Activated T-helper 1 cell treated with anti-CD3 and anti-CD28 coated beads, Interleukin-12 subunit alpha, Interleukin-12 subunit beta, Interleukin-2, Interleukin-4 antibody, amounts not matched to agents 30 ng/mL and 10 ng/mL and 1 ng/mL, durations not matched to agents 14 hours and 24 hours and 36 hours (primary cell): Measurements from ENCODE around the gene SUPT16H. TPM values are rescaled to one million over a fixed set of nuclear protein-coding genes. Genes with fewer than 3 reads are reported as not detected.
A peak's percentile ranks its signal among the peaks of the same experiment; 100 is the strongest.

Experiments used
- DNase-seq: peaks from one replicate; pipeline ENCODE4 v3.0.0; 2021; ENCODE audit warnings: low spot score
- H3K27ac Mint-ChIP-seq: one replicate; pipeline ENCODE4 v1.8.0; 2021; ENCODE audit warnings: mild to moderate bottlenecking, mixed read lengths
- H3K27me3 Mint-ChIP-seq: one replicate; pipeline ENCODE4 v1.8.0; 2022; ENCODE audit warnings: mild to moderate bottlenecking, moderate library complexity, mixed read lengths; ENCODE audit not compliant: insufficient read depth
- H3K36me3 Mint-ChIP-seq: one replicate; pipeline ENCODE4 v1.8.0; 2021; ENCODE audit warnings: low read depth, mixed read lengths
- H3K4me1 Mint-ChIP-seq: one replicate; pipeline ENCODE4 v1.8.0; 2021; ENCODE audit warnings: low read depth, mixed read lengths
- H3K4me3 Mint-ChIP-seq: one replicate; pipeline ENCODE4 v1.8.0; 2021; ENCODE audit warnings: mild to moderate bottlenecking, moderate library complexity, mixed read lengths
- H3K9me3 Mint-ChIP-seq: one replicate; pipeline ENCODE4 v1.8.0; 2021; ENCODE audit warnings: mixed read lengths
- intact Hi-C: fragments of 100-400 bp; cut with micrococcal nuclease; formaldehyde crosslinking; loops from one replicate; pipeline ENCODE4 v1.15.1; 2024
- total RNA-seq: library from RNA; stranded (reverse); gene quantifications from 2 replicates; pipeline ENCODE4 v1.2.3, GENCODE V29; 2022

Gene SUPT16H
- total RNA-seq, result 162 and 166 TPM in 2 replicates

DNA sequence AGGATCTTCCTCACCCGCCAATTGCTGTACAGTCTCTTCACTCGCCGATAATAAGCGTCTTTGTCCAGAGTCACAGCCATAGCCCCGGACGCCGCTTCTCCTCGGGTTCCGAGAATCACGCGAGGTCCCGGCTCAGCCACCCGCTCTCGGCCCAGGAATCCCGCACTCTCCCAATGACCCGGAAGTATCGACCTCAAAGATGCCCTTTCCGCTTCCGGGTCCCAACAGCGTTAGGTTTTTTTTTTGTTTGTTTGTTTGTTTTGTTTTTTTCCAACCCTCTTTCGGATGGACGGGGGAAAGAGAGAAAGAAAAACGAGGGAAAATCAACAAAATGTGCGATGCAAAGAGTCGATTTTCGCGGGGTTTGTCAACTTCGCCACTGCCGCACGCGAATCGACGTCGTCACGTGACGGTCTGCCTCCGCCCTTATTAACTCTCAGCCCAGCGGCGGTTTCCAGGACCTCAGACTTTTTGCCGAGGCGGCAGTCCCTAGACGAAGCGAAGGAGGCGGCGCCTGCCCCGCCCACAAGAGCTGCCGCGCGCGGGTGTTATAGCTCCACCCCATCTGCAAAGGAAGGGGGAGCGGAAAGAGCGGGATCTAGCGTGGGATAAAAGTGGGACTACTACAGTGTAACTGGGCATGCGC, at the start of gene SUPT16H:
Gene SUPT16H (minus strand): TSS at position 172 of the 646 bp plus-strand sequence. CDS start 92 bp downstream, at position 80.
- intact Hi-C loops, result loop anchor here (1.0 to 5.0 kb wide), 12 partner anchors 30 to 1213 kb away; partner anchors contain the start of genes ABHD4, CHD8, HNRNPC and METTL3
- Mint-ChIP-seq H3K27me3 (no peaks in the 10 kb centered on the region), H3K36me3 (peaks cover 27% of the 10 kb centered on the region)

DNA sequence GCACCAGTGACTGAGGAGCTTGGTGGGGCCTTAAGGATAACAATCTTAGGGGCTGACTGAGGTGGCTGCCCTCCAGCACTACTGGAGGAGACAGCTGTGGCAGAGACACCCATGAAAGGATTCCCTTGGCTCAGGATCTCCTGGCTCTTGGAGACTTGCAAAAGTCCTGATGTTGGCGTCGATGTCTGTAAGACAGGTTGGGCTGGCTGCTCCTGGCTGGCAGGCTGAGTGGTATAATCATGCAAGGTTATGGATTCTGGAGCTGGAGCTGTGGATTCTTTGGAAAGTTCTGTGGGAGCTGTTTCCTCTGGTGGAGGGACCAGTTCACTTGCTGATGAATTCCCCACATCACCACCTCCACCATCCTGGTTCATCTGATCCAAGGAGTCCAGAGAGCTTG, 47.3 kb upstream of the SUPT16H start:
- Mint-ChIP-seq H3K9me3 (no peaks in the 10 kb centered on the region), H3K4me3 (no peak overlapping the region), H3K27me3 (no peaks in the 10 kb centered on the region), H3K36me3 (peaks cover 49% of the 10 kb centered on the region), H3K27ac (no peak overlapping the region), H3K4me1 (peaks cover 25% of the 10 kb centered on the region)
- intact Hi-C loops, result no loop called here
- DNase-seq, result no peak

More for the DNA sequence above, at the start of gene SUPT16H:
- H3K4me1 Mint-ChIP-seq, result peaks cover 40% of the 10 kb centered on the region
- H3K27ac Mint-ChIP-seq, result peak within 1 kb of the TSS; percentile 100
- H3K9me3 Mint-ChIP-seq, result no peaks in the 10 kb centered on the region
- peak within 1 kb of the TSS; percentile 96 for H3K4me3 Mint-ChIP-seq
- peak; percentile 92 for DNase-seq

DNA sequence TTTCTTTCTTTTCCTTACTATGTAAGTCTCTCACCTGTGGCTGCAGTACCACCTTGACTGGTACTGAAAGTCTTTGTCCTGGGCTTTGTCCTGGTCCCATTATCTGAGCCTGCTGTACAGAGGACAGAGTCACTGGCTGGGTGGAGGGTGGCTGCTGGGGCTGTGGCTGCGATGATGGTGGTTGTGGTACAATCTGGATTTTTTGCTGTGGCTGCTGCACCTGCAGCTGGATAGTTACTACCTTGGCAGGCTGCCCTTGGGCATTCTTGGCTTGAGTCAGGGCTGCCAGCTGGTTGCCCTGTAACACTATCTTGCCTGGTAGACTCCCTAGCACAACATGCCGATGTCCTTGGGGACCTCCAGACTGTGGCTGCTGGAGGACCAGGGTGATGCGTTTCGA, 45.1 kb upstream of the SUPT16H start:
- H3K27me3 Mint-ChIP-seq, result no peaks in the 10 kb centered on the region
- H3K4me3 Mint-ChIP-seq, result no peak overlapping the region
- peaks cover 6% of the 10 kb centered on the region for H3K4me1 Mint-ChIP-seq

DNA sequence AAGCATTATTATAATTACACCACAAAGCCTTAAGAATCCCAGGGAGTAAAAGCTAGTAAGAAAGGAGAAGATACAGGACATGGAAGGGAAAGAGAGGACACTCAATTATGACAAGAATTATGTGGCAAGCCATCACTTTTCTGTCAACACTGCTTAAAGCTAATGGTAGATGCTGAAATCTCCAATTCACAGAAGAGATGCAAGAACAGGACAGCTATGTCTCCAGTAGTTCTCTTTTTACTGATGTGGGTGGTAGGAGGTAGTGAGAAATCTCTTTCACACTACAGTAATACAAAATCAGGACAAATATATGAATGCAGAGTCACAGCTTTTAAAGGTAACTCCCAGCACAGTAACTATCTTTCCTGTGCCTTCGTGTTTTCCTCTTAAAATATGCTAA, 42.9 kb upstream of the SUPT16H start:
- peaks cover 64% of the 10 kb centered on the region for H3K36me3 Mint-ChIP-seq
- no peaks in the 10 kb centered on the region for H3K27me3 Mint-ChIP-seq
- no peak for DNase-seq
- H3K9me3 Mint-ChIP-seq, result no peaks in the 10 kb centered on the region
- intact Hi-C loops, result no loop called here
- H3K4me3 Mint-ChIP-seq, result no peak overlapping the region
- no peaks in the 10 kb centered on the region for H3K4me1 Mint-ChIP-seq
- no peak overlapping the region for H3K27ac Mint-ChIP-seq

More for the DNA sequence above, 45.1 kb upstream of the SUPT16H start:
- DNase-seq, result no peak
- Mint-ChIP-seq H3K36me3 (peaks cover 60% of the 10 kb centered on the region), H3K9me3 (no peaks in the 10 kb centered on the region), H3K27ac (no peak overlapping the region)
- intact Hi-C loops, result no loop called here

DNA sequence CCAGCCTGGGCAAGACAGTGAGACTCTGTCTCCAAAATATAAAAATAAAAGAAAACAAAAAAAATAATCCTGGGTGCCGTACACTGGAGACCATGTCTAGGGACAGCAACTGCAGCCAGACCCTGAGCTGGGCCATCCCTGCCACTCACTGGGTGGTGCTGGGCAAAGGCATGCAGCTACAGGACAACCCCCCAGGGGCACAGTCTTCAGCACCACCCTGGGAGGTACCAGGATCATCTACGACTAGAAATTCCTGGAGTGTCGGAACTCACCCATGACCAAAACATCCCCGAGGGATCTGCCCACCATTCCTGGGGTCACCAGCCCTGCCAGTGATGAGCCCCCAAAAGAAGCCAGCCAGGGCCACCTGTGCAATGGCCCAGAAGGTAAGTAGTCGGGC, 35.7 kb upstream of the SUPT16H start:
- peaks cover 37% of the 10 kb centered on the region for H3K36me3 Mint-ChIP-seq
- H3K27me3 Mint-ChIP-seq, result no peaks in the 10 kb centered on the region
- H3K4me1 Mint-ChIP-seq, result peaks cover 9% of the 10 kb centered on the region
- no peak overlapping the region for H3K27ac Mint-ChIP-seq
- H3K9me3 Mint-ChIP-seq, result no peaks in the 10 kb centered on the region
- H3K4me3 Mint-ChIP-seq, result no peak overlapping the region
- no peak for DNase-seq
- intact Hi-C loops, result no loop called here

DNA sequence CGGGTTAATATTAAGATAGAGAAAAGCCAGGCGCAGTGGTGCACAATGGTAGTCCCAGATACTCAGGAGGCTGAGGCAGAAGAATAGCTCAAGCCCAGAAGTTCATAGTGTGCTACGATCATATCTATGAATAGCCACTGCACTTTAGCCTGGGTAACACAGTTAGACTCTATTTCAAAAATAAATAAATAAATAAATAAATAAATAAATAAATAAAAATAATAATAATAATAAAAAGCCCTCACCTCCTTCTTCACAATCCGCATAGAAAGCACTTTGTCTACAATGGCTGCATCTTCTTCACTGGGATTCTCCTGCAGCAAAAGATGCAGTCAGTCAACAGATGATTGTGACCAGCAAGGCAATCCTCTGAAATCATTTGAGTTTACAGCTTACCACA, 31.5 kb upstream of the SUPT16H start:
- no peak for DNase-seq
- H3K27ac Mint-ChIP-seq, result peak overlapping the region; percentile 92
- H3K4me1 Mint-ChIP-seq, result peaks cover 26% of the 10 kb centered on the region
- no peaks in the 10 kb centered on the region for H3K27me3 Mint-ChIP-seq
- intact Hi-C loops, result no loop called here
- H3K36me3 Mint-ChIP-seq, result peaks cover 48% of the 10 kb centered on the region
- H3K9me3 Mint-ChIP-seq, result no peaks in the 10 kb centered on the region
- H3K4me3 Mint-ChIP-seq, result no peak overlapping the region

DNA sequence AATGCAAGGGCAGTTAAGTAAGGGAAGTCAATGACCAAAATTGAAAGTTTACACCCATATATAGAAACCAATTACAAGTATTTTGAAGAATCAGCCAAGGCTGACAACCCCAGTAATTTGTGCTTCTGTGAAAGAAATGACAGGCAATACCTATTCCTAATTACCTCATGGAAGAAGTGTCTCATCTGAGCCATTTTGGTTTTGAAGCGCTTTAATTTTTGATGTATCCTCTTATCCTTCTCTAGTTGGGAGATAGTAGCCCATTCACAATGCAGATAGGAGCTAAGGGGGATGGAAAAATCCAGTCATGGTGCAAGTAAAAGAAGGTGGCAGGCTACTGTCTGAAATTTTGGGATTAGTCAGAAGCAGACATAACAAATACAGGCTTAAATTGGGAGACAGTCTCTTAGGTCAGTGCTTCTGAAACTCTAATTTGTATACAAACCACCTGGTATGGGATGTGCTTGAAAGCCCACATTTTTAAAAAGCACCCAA, 30.4 kb upstream of the SUPT16H start:
- intact Hi-C loops, result loop anchor here (1.0 kb wide), 8 partner anchors 23 to 150 kb away; partner anchors contain the start of genes CHD8, METTL3, SUPT16H and TOX4
- Mint-ChIP-seq H3K4me3 (peak overlapping the region; percentile 19), H3K27me3 (no peaks in the 10 kb centered on the region), H3K4me1 (peaks cover 26% of the 10 kb centered on the region), H3K36me3 (peaks cover 54% of the 10 kb centered on the region), H3K9me3 (no peaks in the 10 kb centered on the region), H3K27ac (peak overlapping the region; percentile 92)
- DNase-seq, result no peak

DNA sequence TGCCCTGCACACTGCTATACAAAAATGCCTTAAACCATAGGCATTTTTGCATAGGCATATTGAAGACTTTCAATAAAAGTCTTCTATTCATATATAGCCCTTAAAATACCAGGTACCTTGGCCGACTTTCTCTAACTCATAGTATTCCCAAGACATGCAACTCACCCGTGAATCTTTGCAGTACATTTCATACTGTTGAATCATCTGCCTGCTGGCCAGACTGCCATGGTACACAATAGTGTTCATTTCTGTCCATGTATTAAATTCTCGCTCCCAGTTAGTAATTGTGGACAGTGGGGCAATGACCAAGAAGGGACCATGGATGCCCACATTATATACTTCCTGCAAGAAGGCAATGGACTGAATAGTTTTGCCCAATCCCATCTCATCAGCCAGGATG, 24.3 kb upstream of the SUPT16H start:
- no peak overlapping the region for H3K27ac Mint-ChIP-seq
- intact Hi-C loops, result no loop called here
- H3K4me1 Mint-ChIP-seq, result peaks cover 5% of the 10 kb centered on the region
- no peak overlapping the region for H3K4me3 Mint-ChIP-seq
- H3K9me3 Mint-ChIP-seq, result no peaks in the 10 kb centered on the region
- no peaks in the 10 kb centered on the region for H3K27me3 Mint-ChIP-seq
- H3K36me3 Mint-ChIP-seq, result peaks cover 68% of the 10 kb centered on the region
- no peak for DNase-seq

DNA sequence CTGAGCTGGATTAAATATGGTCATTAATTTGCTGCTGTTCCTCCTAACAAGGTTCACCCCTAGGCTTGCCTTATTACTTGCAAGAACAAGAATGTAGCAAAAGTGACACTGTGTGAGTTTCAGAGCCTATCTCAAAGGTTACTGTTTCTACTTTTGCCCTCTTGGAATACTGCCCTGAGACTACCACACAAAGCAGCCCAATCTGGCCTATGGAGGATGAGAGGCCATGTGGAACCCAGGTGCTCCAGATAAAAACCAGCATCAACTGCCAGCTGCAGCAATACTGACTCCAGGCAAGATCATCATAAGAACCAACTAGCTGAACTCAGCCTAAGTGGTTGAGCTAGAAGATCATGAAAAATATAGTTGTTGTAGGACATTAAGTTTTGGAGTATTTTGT, 22.4 kb upstream of the SUPT16H start:
- DNase-seq, result no peak
- peaks cover 69% of the 10 kb centered on the region for H3K36me3 Mint-ChIP-seq
- H3K27me3 Mint-ChIP-seq, result no peaks in the 10 kb centered on the region
- H3K4me3 Mint-ChIP-seq, result no peak overlapping the region
- H3K9me3 Mint-ChIP-seq, result no peaks in the 10 kb centered on the region
- H3K4me1 Mint-ChIP-seq, result no peaks in the 10 kb centered on the region
- H3K27ac Mint-ChIP-seq, result no peak overlapping the region
- intact Hi-C loops, result no loop called here

DNA sequence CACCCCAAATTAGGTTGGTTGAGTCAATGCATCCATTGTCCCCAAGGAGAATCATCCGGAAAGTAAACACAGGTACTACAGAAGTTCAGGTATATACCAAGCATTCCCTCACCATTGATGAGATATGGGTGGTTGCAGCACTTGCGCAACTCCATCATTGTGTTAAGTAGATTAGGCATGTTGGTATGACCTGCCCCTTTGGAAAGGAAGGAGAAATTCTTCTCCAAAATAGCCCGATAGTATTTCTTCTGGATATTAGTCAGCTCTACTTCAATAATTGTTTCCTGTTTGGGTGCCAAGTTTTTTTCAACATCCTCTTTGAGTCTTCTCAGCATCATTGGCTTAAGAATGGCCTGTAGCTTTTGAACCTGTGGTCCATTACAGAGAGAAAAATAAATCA, 21.3 kb upstream of the SUPT16H start:
- no peaks in the 10 kb centered on the region for H3K9me3 Mint-ChIP-seq
- H3K27me3 Mint-ChIP-seq, result no peaks in the 10 kb centered on the region
- no peak overlapping the region for H3K4me3 Mint-ChIP-seq
- H3K27ac Mint-ChIP-seq, result no peak overlapping the region
- H3K4me1 Mint-ChIP-seq, result no peaks in the 10 kb centered on the region
- intact Hi-C loops, result no loop called here
- DNase-seq, result no peak
- peaks cover 68% of the 10 kb centered on the region for H3K36me3 Mint-ChIP-seq

DNA sequence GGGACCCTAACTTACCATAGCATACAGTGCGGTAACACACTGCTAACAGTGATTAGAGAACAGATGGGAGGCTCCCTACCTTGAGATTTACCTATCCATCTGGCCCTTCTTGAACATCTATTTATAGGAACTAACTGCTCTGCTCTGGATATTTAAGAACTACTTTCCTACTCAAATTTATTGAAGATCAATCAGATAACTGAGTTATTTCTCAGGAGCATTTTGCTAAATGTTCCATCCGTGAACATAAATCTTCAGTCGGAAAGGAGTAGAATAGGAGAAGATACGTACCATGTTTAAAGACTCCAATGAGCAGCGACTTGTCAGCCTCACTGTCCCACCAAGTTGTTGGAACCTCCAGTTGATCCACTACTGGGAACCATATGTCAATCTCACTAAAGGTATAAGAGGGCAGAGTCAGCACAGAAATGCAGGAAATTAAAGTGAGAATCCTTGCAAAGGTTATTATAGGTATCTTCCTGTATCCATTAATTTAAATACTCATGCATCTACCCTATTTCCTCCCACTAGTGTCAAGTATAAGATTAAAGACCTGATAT, 15.6 kb upstream of the SUPT16H start:
- no peak overlapping the region for H3K27ac Mint-ChIP-seq
- no peaks in the 10 kb centered on the region for H3K27me3 Mint-ChIP-seq
- intact Hi-C loops, result no loop called here
- H3K4me3 Mint-ChIP-seq, result no peak overlapping the region
- DNase-seq, result no peak
- H3K9me3 Mint-ChIP-seq, result no peaks in the 10 kb centered on the region
- peaks cover 62% of the 10 kb centered on the region for H3K36me3 Mint-ChIP-seq
- H3K4me1 Mint-ChIP-seq, result no peaks in the 10 kb centered on the region

DNA sequence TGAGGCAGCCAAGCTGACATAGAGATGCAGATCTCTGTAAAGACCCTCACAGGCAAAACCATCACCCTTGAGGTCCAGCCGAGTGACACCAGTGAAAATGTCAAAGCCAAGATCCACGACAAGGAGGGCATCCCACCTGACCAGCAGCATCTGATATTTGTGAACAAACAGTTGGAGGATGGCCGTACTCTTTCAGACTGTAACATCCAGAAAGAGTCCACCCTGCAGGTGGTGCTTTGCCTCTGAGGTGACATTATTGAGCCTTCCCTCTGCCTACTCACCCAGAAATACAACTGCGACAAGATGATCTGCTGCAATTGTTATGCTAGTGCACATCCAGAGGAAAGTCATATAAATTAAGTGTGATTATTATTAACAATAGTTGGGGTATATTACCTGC, 15.1 kb upstream of the SUPT16H start:
- no peaks in the 10 kb centered on the region for H3K4me1 Mint-ChIP-seq
- no peaks in the 10 kb centered on the region for H3K27me3 Mint-ChIP-seq
- no peak overlapping the region for H3K4me3 Mint-ChIP-seq
- H3K9me3 Mint-ChIP-seq, result no peaks in the 10 kb centered on the region
- peaks cover 66% of the 10 kb centered on the region for H3K36me3 Mint-ChIP-seq
- H3K27ac Mint-ChIP-seq, result no peak overlapping the region
- intact Hi-C loops, result no loop called here
- DNase-seq, result no peak

DNA sequence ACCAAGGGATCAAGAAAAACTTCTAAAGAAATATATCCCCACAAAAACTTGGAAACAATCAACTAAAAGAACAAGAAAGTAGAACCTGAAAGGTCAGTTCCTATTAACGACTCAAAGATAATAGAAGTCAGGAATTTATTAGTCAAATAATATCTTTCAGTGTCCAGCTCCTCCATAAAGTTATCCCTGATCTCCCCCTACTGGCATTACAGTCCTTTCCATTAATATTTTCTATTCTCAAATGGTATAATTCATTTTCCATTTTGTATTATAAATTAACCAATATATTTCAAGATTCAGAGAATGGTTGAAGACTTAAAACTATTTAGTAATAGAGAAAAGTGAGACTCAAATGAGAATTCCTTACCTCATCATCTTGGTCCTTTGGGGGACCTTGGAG, 11.6 kb upstream of the SUPT16H start:
- DNase-seq, result no peak
- Mint-ChIP-seq H3K4me3 (no peak overlapping the region), H3K36me3 (peaks cover 71% of the 10 kb centered on the region), H3K27me3 (no peaks in the 10 kb centered on the region), H3K9me3 (no peaks in the 10 kb centered on the region), H3K4me1 (no peaks in the 10 kb centered on the region), H3K27ac (no peak overlapping the region)
- intact Hi-C loops, result no loop called here
